HG03175 (cell line): ENCODE measurements around the gene KRT7.
"Not testable (repeated sequence)": the region's sequence is repeated elsewhere in the genome, so short reads cannot be mapped to it uniquely, and the experiment has no call there.

ENCODE experiments used
- ATAC-seq: cut with Tn5 transposase; IDR thresholded peaks from one replicate; pipeline ENCODE4 v1.9.1; 2021; ENCODE audit warnings: mild to moderate bottlenecking, moderate library complexity; ENCODE audit not compliant: unreplicated experiment

KRT7 gene

GRCh38 chr12:52228931-52229330 lies 4.1 kb upstream of the KRT7 start:
- no peak for ATAC-seq

- ATAC-seq, result no peak
Observed at GRCh38 chr12:52229836-52230343, 3.2 kb upstream of the KRT7 start.

GRCh38 chr12:52230364-52231281 lies 2.4 kb upstream of the KRT7 start:
- no peak for ATAC-seq

- ATAC-seq, result no peak
Observed at GRCh38 chr12:52231305-52232202, 1.5 kb upstream of the KRT7 start.

- ATAC-seq, result no peak
Observed at GRCh38 chr12:52232203-52232673, 805 bp upstream of the KRT7 start.

- ATAC-seq, result no peak
Observed at GRCh38 chr12:52233462-52234207, 592 bp downstream of the KRT7 start.

GRCh38 chr12:52234223-52234810 lies 1.3 kb downstream of the KRT7 start:
- ATAC-seq, result no peak

GRCh38 chr12:52235001-52235764 lies 2.1 kb downstream of the KRT7 start:
- ATAC-seq, result no peak

- no peak for ATAC-seq
Observed at GRCh38 chr12:52235822-52236361, 2.8 kb downstream of the KRT7 start.

GRCh38 chr12:52236386-52237050 lies 3.5 kb downstream of the KRT7 start:
- no peak for ATAC-seq

GRCh38 chr12:52238207-52238840 lies 5.3 kb downstream of the KRT7 start:
- ATAC-seq, result no peak

- no peak for ATAC-seq
Observed at GRCh38 chr12:52238916-52239646, 6.0 kb downstream of the KRT7 start.

- ATAC-seq, result no peak
Observed at GRCh38 chr12:52239767-52240166, 6.7 kb downstream of the KRT7 start.

GRCh38 chr12:52240247-52240646 lies 7.2 kb downstream of the KRT7 start:
- ATAC-seq, result not testable (repeated sequence)

GRCh38 chr12:52241205-52241842 lies 8.3 kb downstream of the KRT7 start:
- no peak for ATAC-seq

GRCh38 chr12:52242442-52243258 lies 9.6 kb downstream of the KRT7 start:
- ATAC-seq, result no peak
